Spleen (tissue), 3 donors: ENCODE measurements around the gene ARSD.

ENCODE experiments used
- POLR2A ChIP-seq, 3 donors: fragments of 450-650 bp; IDR thresholded peaks; one replicate each; pipeline ENCODE4 v1.5.1; 2017; ENCODE audit warnings: antibody characterized with exemption in 3 of 3, mild to moderate bottlenecking in 1 of 3
- POLR2AphosphoS5 ChIP-seq, 3 donors: sonication (generic); formaldehyde crosslinking; IDR thresholded peaks; one replicate each; pipeline ENCODE4 v1.5.1; 2017; ENCODE audit warnings: antibody characterized with exemption in 3 of 3

DNA sequence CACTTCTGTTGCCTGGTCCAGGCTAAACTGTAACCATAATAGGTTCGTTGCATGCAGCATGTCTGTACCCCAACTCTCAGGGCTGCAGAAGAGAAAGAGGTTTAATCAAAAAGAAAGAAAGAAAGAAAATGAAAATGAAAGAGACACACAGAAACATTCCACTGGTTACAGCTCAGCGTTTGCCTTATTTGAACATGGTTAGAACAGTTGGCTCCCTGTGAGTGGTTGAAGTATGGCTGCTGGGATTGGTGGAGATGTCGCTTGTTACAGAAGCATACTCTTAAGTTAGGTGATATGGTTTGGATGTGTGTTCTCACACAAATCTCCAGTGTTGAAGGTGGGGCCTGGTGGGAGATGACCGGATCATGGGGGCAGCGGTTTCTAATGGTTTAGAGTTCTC, 36.3 kb downstream of the ARSD start:
- TF ChIP-seq POLR2AphosphoS5 (IDR thresholded peaks at IDR 0.05) (no peak), POLR2A (IDR thresholded peaks at IDR 0.05) (no peak)
